ENCODE data around the gene ZEB2.

Gene ZEB2

DNA sequence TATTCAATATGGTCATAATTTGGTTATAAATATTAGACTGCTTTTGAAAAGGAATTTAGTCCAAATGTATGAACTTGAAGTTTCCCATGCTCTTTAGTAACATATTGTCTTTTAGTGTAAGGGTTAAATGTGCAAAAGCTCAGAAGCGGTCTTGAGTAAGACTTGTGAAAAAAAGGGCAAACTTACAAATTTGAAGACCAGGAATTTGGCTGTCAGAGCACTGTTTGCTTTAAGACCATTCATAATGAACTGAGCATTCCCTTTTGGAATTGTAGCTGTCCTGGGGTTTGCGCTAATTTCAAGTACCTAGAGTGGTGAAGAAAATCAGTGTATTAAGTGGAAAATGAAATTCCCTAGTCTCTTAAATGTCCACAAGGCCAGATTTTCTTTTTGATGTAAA lies 6.9 kb upstream of the ZEB2 start:
- no peak for DNase-seq

DNA sequence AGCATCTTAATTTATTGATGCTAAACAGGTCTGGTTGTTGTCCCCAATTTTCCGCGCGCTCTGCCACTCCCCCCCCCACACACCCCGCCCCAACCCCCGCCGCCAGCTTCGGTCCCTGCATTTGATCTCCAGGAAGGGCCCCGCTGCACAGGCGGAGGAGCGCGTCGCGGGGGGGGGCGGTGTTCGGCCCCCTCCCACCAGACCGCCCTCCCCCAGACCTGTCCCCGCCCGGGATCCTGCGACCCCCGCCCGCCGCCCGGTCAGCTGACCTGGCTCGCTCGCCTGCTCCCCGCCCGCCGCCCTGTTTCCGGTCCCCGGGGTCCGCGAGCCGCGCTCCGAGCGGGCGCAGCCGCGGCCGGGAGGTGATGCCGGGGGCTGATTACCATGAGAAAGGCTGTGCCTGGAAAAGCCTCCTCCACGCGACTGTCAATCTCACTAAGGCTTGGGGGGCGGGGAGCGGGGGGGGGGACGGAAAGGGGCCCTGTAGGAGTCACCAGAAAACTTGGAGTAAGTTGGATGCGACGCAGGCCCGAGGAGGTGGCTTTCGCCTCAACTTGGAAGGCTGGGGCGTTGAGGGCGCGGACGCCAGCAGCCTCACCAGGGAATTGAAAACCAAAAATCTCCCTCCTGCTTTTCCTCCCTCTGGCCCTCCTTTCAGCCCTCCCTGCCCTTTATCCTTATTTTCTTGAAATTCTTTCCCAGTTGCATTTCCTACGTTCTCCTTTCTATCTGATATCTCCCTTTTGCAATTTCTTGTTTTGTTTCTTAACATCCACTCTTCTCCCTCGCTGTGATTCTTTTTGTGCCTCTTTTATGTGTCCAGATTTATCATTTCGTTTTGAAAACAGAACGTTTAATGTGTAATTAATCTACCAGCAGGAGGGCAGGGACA lies 4.4 kb upstream of the ZEB2 start:
- DNase-seq, result no peak

DNA sequence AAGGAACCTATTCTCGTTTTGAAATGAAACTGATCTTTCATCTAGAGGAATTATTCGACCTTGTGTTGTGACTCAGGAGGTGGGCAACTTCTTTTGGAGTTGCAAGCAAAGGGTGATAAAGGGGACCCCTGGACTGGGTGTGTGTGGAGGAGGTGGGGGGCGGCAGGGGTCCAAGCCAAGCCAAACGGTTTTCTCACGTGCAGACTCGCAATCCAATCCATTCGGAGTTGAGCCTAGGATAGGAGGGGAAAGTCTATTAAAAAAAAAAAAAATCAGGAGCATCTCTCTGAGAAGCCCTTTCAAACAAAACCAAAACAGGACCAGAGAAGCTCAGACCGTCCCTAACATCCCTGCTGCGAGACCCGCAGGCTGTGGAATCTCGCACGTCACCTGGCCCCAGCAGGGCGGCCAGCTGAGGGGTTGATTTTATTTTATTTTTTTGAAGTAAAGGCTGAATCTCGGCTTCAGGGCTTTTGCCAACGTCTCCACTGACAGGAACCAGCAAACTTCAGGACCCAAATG lies 3.7 kb upstream of the ZEB2 start:
- peak; percentile 20 for DNase-seq

DNA sequence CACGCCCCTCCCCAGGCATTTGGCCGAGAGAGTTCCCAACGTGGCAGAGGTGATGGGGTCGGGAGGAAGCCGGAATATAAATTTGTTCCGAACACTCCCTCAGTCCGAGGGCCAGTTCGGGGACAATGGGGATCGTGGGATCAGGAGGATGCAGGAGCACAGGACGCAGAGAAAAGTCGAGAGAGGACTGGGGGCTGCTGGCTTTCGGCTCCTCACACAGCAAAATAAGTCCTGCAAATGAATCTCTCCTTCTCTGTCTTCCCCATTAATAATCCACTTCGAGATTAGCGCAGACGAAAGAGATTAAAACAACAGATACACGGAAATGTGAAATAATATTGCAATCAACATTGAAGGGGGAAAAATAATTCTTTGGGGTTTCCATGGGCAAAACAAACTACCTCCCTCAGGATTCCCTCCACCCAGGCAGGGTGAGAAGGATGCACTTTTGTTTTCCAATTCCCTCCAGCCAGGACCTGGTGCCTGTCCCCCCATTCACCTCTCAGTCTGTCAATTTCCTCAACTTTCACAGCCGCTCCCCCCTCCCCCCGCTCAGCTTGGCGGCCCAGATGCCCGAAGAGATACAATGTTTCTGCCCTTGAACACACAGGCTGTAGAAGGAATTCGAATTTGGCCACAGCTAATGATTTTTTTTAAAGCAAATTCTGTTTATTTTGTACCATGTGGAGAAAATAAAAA lies 3.1 kb upstream of the ZEB2 start:
- no peak for DNase-seq

DNA sequence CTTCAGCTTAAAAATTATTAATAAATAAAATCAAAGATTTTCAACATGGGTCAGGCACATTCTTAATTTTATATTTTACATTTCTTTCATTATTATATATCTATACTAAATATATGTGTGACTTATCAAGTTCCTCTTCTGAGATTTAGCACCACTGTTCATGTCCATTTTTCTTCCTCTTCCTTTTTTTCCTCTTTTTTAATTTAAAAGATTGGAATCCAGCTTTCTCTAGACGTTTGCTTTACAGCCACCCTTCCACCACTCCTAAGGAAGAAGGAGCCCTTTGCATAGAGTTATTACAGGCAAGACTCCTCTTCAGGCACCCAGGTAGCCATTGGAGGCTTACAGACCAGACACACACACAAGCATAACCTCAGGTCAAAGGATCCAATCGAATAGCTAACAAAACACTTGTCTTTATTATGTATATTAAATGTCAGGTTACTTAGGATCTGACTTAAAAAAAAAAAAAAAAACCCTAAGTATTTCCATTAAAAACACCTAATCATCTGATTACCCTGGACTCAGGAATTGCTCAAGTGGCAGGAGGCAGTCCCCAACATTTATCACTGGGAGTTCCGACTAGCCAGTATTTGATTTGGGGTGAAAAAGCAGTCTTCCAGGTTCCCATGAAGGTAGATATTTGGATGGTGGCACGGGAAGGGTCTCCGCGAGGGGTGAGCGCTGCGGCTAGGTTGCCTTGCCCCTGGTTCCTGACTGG lies 2.4 kb upstream of the ZEB2 start:
- DNase-seq, result no peak

DNA sequence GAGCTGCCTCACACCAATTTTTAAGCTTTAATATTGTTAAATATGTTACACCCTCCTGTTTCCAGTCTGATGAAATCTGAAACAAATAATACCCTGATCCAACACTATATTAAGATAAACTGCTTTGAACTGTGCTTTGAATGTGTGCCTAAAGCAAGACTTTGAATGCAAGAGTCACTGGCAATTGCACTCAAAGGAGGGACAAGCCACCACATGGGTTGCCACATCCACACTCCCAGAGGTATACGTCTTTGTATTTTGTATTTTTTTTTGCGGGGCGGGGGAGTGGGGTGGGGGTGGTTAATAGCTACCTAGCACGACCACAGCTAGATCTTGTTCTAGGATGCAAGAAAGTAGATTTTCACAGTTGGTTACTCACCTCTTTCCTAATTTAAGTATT lies 1.8 kb upstream of the ZEB2 start:
- DNase-seq, result no peak

DNA sequence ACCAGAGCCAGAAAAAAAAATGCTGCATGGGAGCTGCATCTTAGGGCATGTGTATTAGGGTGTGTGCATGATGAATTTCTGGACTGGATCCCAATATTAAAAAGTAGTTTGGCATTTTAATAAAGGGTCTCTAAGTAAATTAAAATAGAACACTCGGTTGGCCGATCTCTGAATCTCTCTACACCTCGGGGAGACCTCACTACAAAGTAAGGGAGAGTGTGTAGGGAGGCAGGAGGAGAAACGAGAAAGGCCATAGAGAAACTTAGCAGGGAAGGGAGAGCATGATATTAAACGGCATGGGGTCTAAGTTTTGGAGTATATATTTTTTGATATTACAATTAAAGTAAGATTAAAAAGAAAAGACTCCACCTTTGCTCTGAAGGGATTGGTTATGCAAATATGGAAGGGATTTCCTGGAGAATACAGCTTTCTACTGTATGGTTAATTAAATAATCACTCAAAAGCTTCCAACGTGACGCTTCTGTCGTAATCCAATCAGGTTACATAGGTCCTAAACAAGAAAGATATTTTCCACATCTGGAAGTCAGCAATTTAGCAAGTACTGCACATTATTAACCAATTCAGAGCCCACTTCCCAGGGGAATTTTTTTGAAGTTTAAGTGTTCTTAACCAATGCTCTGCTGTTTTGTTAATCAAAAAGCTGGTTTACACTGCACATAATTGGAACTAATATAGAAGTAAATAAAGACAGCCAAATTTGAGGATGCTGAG lies 1.0 kb upstream of the ZEB2 start:
- no peak for DNase-seq

DNA sequence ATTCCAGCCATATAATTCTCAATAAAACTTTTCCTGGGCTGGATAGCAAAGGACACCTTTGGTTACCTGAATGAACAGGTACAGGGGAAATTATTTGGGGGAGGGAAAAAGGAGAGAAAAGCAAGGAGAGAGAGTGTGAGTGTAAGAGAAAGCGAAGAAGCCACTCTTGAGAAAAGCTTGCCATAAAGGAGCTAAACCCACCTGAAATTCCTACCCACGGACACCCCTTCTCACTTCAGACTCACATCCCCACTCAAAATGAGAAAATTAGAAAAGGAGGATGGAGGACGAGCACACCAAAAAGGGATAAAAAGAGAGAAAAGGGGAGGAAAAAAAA lies 354 bp downstream of the ZEB2 start:
- DNase-seq, result no peak

DNA sequence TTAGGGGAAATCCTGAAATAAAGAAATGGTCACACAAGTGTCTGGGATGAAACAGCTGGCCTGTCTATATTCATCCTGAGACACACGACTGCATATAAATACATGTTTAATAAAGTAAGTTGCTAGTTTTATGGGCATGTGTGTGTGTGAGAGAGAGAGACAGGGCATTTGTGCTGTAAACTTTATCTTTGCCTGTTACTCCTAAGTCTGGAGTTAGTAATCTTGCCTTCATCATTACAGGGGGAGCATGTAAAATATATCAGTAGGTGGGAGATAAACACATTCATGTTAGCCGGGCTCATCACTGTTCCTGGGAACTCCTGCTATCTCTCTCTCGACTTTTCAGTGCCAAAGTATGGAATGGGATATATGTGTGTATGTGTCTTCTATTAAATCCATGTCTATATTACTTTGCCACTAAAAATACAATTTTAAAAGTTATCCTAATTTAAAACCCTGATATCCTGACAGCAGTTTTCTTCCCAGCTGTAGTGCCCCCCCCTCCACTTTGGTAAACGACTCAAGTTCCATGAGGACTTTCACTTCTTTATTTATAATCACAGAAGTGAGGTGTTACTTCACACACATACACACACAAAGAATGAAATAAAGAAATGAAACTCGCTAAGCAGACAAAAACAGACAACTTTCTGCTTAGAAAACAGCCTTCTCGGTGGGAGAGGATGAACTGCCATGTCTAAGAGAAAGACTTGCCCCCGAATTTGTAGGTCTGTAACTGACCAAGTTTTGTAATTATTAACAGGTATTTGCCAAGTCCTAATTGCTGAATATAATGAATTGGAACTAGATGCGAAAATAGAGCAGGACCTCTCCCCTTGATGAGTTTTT lies 947 bp downstream of the ZEB2 start:
- DNase-seq, result no peak

DNA sequence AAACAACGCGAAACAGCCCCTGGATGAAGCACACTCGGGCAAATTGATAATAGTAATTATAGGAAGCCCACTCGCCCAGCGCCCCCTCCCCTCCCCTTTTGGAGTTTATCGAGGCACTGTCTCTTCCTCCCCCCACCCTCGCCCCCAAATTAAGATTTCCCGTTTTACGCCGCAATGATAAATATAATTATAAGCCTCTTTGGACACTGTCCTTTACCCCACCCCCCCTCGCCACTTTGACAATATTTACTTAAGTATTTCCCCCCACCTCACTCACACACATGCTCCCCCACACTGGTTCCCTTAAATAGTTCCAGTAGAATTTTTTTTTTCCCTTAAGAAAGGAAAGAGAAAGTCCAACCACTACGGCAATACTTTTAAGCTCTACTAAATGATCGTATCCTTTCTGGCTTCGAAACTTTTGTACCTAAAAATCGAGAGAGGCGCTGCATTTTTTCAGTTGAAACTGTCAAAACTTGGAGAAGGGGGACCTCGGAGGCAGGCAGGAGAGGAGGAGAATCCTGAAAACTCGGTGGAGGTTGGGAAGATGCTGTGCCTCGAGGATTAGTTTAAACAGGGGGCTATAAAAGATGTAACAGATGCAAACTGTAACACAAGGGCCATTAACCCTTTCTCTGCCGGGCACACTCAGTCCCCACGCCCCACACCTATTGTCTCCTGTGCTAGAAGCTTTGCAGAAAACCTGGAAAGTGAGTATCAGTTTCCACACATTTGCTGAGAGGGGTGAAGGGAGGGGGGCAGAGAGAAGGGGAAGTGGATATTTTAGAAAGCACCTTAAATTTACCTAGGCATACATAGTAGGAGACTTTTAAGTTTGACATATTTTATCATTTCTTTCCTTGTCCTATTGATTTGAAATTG lies 1.8 kb downstream of the ZEB2 start:
- DNase-seq, result no peak

DNA sequence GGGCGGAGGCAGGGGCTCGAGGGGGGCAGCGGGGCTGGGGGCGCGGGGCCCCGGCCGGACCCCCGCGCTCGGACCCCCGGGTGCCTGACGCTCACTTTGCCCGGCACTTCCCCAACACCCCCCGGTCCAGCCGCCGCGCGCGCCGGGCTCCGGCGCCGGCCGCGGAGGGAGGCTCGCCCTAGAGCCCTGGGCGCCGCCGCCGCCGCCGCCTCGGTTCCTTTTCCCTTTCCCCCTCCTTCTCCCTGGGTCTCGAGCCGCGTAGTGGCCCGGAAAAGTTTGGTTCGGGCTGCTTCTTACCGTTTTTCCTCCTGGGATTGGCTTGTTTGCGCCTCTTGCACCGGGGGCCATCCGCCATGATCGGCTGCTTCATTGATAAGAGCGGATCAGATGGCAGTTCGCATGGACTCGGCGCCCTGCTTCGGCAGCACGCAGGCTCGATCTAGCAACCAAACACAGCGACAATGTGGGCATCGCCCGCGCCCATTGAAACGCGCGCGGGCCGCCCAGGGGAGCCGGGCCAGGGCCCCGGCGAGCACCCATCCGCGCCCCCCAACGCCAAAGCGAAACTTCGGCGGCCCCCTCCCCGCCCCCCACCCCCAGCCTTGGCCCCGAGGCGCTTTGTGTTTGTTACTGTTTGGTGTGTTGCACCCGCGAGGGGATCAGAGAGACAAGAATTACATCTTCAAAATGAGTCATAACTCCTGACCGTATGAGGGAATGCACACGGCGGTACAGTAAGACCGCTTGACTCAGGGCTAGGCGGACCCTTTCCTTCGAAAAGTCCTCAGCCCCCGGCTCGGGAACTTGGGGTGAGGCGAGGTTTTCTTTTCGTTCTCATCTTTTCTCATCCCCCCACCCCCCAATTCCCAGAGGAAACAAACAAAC lies 2.7 kb downstream of the ZEB2 start:
- peak; percentile 21 for DNase-seq

DNA sequence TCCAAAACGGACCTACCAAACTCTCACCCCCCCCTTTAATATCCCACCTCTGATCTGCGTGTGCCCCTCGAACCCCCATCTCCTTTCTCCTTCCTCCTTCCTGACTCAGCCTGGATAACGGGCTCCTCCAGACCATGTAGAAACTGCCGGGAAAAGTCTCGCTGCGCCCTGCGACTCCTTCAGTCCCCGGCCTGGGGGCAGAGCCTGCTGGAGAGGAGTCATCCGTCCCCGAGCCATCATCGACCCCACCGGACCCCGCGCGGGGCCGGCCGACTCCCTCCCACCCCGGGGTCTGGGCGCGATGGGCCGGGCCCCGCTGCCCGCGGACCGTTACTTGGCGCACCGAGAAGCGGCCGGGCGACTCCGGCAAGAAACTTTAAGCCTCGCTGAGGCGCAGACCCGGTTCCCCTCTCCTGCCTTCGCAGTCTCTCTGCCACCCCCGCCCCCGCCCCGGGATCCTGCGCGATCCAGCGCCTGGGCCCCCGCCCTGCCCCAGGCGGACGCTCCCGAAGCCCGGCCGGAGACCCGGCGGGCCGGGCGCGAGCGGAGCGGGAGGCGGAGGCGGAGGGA lies 3.4 kb downstream of the ZEB2 start:
- DNase-seq, result no peak

DNA sequence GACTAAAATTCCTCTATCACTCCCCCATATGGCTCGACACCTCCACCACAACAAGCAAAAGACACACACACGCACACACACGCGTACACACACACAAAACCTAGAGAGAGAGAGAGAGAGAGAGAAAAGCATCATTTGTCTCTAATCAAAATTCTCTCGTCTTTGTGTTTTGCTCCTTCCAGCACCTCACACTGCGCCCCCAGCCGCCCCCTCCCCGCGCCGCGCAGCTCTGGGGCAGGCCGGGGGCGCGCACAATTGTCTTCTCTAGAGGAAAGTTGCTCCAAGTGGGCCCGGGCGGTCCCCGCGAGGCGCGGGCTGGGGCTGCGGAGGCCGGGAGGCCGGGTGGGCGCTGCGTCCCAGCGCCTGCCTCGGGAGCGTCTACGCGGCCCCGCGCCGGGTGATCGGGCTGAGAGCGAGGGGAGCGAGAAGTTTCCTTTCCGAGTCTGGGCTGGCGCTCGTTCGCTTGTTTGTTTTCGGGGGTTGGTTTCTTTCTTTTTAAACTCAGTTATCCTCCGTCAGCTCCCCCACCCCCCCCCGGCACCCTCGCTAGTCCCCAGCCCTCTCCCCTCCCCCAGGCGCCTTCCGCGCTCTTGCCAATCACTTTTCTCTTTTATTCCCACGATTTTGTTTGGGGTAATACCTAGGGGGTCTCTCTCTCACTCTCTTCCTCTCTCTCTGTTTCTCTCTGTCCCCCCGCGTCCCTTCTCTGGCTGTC lies 4.1 kb downstream of the ZEB2 start:
- no peak for DNase-seq

DNA sequence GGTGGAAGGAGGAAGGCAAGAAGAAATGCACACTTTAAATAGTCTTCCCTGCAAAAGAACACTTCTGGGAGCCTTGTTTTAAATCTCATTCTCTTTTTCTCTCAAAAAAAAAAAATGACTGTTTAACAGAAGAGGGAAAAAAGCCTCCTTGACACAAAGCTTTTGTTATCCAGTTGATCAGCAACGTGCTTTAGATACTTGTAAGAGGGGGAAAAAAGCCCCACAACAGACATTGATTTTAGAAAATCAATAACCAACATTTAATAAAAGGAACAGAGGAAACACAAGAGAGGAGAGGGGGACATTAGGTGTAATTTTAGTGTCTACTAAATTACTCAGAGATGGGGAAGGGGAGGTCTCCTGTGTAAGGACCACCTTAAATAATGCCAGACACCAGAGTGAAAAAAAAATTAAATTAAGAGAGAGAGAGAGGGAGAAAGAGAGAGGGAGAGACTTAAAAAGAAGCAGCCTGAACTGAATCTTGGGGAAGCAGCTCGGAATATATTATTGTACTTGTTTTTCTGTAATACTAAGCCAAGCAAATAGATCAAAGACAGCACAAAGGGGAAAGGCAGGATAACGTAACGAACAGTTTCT lies 4.7 kb downstream of the ZEB2 start:
- DNase-seq, result peak; percentile 21

DNA sequence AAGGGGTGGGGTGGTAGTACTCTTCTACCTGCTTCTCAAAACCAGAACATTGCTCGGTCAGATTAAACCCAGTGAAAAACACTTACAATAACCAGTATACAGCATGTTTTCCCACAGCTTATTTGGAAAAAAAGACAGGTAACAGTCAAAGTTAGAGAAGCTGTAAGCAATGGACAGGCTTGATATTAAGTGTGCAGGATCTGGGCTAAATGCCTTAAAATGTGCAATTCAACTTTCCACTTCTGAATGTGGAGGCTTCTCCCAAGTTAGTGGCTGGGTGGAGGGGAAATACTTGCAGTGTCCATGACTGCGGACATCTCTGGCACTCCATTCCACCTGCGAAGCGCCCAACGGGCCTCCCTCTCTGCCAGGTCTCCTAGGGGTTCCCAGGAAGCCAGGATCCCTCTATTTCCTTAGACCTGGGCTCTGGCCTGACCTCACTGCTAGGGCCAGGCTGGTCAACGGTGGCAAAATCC lies 5.3 kb downstream of the ZEB2 start:
- DNase-seq, result no peak

DNA sequence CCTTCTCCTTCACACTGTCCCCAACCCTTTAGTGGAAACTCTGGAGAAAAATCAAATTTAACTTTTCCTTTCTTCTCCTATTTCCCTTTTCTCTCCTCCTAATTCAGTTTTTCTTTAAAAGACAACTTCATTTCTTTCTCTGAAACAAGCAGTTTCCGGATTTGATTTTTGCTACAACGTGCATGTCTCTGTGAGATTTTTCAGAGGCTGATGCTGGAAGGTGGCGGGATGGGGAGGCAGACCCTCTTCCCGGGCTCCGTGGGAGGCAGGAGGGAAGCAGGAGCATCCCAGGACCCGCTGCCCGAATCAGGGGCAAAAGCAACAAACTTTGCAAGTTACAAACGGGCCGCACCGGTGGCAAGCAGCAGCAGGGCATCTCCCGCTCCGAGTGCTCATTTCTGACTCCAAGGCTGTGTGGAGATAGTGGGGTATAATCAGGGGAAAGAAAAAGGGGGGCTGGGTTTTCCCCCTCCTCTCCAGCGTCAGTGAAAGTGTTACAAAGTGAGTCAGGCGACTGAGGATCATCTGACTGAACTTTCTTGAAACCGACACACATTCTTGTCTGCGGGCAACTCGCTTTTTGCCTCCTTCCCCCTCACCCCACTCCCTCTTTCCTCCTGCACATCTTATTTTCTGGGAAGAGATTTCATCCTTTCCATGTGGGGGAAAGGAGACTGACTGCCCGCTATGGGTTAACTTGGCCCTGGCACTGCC lies 6.4 kb downstream of the ZEB2 start:
- no peak for DNase-seq

DNA sequence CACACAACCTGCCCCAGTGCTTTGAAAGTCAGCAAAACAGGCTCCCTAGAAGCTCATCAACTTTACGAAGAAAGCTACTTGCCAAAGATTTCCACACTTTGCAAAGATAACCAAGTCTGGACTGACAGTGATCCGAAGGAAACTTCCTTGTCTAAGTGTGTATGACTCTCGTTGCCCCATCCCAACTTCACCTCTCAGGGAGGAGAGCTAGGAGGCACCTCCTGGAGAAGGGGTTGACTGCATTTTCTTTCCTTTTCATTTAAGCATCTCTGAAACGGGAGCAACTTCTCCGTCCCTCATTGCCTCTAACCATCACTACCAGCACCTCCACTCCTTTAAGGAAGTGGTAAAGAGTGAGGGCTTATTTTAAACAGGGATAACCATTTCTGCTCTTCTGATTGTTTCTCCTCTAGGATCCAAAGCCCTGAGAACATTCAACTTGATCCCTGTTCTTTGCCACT lies 7.0 kb downstream of the ZEB2 start:
- DNase-seq, result no peak

Measured in DMS79 treated with DMSO at 0.1 percent for 48 hours (cell line).